Measurements from ENCODE around the gene BSND.

DNA sequence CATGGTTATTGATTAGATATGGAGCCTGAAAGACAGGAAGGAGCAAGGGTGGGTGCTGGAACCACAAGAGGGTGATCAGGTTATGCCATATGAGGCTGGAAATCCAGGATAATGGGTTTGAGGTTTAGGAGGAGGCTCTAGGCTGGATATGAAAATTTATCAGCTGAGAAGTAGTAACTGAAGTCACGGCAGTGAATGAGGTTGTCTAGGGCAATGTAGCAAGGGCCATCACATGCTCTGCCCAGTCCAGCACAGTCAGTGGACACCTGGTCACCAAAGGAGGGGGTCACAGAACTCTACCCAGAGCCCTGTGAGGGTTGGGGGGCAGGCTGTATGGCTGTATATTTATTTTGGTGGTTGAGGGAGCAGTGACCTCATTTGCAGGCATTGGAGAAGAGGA is 28.9 kb upstream of the BSND start:
- TF ChIP-seq MAX (IDR thresholded peaks at IDR 0.05; ENCODE audit: low read depth, low read length) (no peak), CTCF (IDR thresholded peaks at IDR 0.05; ENCODE audit: low read depth, low read length) (no peak), POLR2A (IDR thresholded peaks at IDR 0.05; ENCODE audit: extremely low read depth, insufficient read length) (no peak), MYC (IDR thresholded peaks at IDR 0.05; ENCODE audit: low read depth, low read length) (no peak)

All from NB4 (cell line).